A673 (cell line): ENCODE measurements around the gene DCAF7. TPM values are rescaled to one million over a fixed set of nuclear protein-coding genes. Genes with fewer than 3 reads are reported as not detected.
A peak's percentile ranks its signal among the peaks of the same experiment; 100 is the strongest.

Source experiments
- BruUV-seq: library from RNA; stranded (reverse); fragments of 400-500 nt; replicated peaks from 2 replicates; lab custom pipeline; 2021; lab: Mats Ljungman, UMichigan
- CTCF ChIA-PET: fragments of 300-600 bp; sonication (Branson Sonifier 250); formaldehyde crosslinking; loops from one replicate; lab custom pipeline; 2022; ENCODE audit warnings: antibody characterized with exemption; lab: Charles Lee
- POLR2A ChIA-PET: fragments of 300-600 bp; sonication (Branson Sonifier 250); formaldehyde crosslinking; loops from one replicate; lab custom pipeline; 2022; ENCODE audit warnings: antibody characterized with exemption; ENCODE audit not compliant: low non-redundant PET; lab: Charles Lee
- DNase-seq: peaks from one replicate; pipeline ENCODE4 v3.0.0-alpha.2; 2015; ENCODE audit warnings: low spot score
- H3K27ac ChIP-seq: fragments of 200-600 bp; sonication (generic); 2 replicates; pipeline ENCODE4 v1.5.1; 2016; ENCODE audit warnings: mixed run types, low read depth, mild to moderate bottlenecking, mixed read lengths, antibody characterized with exemption, low read length; ENCODE audit not compliant: poor library complexity, severe bottlenecking
- H3K27me3 ChIP-seq: fragments of 200-600 bp; sonication (generic); replicated peaks from 2 replicates; pipeline ENCODE4 v1.6.1; 2017; ENCODE audit warnings: mixed run types, low read depth, mild to moderate bottlenecking, mixed read lengths, antibody characterized with exemption, low read length; ENCODE audit not compliant: insufficient read depth, poor library complexity
- H3K36me3 ChIP-seq: fragments of 200-600 bp; sonication (generic); 2 replicates; pipeline ENCODE4 v1.6.1; 2016; ENCODE audit warnings: mixed run types, mild to moderate bottlenecking, mixed read lengths, antibody characterized with exemption, low read length; ENCODE audit not compliant: insufficient read depth, poor library complexity, severe bottlenecking
- H3K4me1 ChIP-seq: fragments of 200-600 bp; sonication (generic); 2 replicates; pipeline ENCODE4 v1.6.1; 2017; ENCODE audit warnings: mixed run types, mild to moderate bottlenecking, mixed read lengths, antibody characterized with exemption, low read length; ENCODE audit not compliant: insufficient read depth, poor library complexity, severe bottlenecking
- H3K4me3 ChIP-seq: fragments of 200-600 bp; sonication (generic); 2 replicates; pipeline ENCODE4 v1.5.1; 2016; ENCODE audit warnings: low read depth, mixed run types, mild to moderate bottlenecking, mixed read lengths, low read length; ENCODE audit not compliant: poor library complexity, severe bottlenecking
- H3K9me3 ChIP-seq: fragments of 200-600 bp; sonication (generic); 2 replicates; pipeline ENCODE4 v1.6.1; 2016; ENCODE audit warnings: mixed run types, low read depth, mild to moderate bottlenecking, mixed read lengths, antibody characterized with exemption, low read length; ENCODE audit not compliant: poor library complexity, severe bottlenecking
- EZH2 ChIP-seq: fragments of 200-600 bp; sonication (generic); IDR thresholded peaks from 2 replicates; pipeline ENCODE4 v1.6.1; 2017; ENCODE audit warnings: borderline replicate concordance, low read depth, mild to moderate bottlenecking, mixed read lengths, antibody characterized with exemption, low read length; ENCODE audit not compliant: poor library complexity, severe bottlenecking
- intact Hi-C: fragments of 100-400 bp; cut with micrococcal nuclease; formaldehyde crosslinking; loops from one replicate; pipeline ENCODE4 v1.10.0; 2022; ENCODE audit not compliant: unreplicated experiment
- total RNA-seq: library from RNA; stranded (reverse); gene quantifications from 2 replicates; pipeline ENCODE4 v1.2.3, GENCODE V29; 2021
- TF ChIP-seq, protein P1 (sequence below): fragments of 300-800, 200-600 bp; sonication (generic); conservative IDR thresholded peaks from 2 replicates; pipeline ENCODE4 v1.5.1; 2017; ENCODE audit warnings: low read depth, mild to moderate bottlenecking, antibody characterized with exemption, low read length, moderate library complexity, mixed read lengths

The DCAF7 gene
- total RNA-seq, 1 experiment from 2014 or later, result 116 TPM

DNA sequence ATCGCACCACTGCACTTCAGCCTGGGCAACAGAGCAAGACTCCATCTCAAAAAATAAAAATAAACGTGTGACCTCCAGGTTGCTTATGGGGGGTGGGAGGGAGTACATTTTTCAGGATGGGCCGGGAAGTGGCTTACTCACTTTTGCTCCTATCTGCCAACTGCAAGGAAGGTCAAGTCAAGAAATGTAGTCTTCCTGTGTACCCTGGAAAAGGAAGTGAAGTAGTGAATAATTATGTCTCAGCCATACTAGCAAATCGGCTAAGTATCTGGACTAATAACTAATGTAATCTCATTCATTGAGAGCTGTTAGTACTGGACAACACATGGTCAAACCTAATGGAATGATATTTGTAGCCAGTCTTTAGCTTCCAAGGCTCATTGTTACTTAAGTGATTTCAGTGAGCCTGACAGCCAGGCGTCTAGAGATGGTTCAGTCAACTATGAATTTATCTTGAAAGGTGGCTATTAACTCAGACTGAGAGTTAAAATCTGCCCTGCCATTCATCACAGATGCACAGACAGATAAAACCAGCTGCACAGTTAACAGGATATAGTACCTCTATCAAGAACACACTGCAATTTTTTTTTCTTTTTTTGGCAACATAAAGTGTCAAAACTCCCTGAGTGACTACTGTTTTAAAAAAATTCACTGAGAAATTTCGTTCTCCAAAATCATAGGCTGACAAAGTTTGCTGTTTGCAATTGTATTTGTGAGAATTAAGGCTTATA lies 46.7 kb downstream of the DCAF7 start:
- CTCF ChIA-PET, result interaction anchor here (0.6 kb wide), 1 partner anchor 269 kb away, joined by 3 read pairs; no protein-coding TSS in a partner anchor
- no peaks in the 10 kb centered on the region for H3K27me3 ChIP-seq
- BruUV-seq, result no TSS peak
- peaks cover 9% of the 10 kb centered on the region for H3K4me1 ChIP-seq
- intact Hi-C loops, result no loop called here
- no peak overlapping the region for H3K27ac ChIP-seq
- no peaks in the 10 kb centered on the region for H3K36me3 ChIP-seq
- no peak for DNase-seq
- H3K4me3 ChIP-seq, result no peak overlapping the region
- POLR2A ChIA-PET, result no interaction called here
- TF ChIP-seq, protein P1, sequence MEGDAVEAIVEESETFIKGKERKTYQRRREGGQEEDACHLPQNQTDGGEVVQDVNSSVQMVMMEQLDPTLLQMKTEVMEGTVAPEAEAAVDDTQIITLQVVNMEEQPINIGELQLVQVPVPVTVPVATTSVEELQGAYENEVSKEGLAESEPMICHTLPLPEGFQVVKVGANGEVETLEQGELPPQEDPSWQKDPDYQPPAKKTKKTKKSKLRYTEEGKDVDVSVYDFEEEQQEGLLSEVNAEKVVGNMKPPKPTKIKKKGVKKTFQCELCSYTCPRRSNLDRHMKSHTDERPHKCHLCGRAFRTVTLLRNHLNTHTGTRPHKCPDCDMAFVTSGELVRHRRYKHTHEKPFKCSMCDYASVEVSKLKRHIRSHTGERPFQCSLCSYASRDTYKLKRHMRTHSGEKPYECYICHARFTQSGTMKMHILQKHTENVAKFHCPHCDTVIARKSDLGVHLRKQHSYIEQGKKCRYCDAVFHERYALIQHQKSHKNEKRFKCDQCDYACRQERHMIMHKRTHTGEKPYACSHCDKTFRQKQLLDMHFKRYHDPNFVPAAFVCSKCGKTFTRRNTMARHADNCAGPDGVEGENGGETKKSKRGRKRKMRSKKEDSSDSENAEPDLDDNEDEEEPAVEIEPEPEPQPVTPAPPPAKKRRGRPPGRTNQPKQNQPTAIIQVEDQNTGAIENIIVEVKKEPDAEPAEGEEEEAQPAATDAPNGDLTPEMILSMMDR, result no peak
- no peak for TF ChIP-seq EZH2
- no peaks in the 10 kb centered on the region for H3K9me3 ChIP-seq

GRCh38 chr17:63598281-63598680 lies 48.0 kb downstream of the DCAF7 start:
- POLR2A ChIA-PET, result no interaction called here
- CTCF ChIA-PET, result no interaction called here

DNA sequence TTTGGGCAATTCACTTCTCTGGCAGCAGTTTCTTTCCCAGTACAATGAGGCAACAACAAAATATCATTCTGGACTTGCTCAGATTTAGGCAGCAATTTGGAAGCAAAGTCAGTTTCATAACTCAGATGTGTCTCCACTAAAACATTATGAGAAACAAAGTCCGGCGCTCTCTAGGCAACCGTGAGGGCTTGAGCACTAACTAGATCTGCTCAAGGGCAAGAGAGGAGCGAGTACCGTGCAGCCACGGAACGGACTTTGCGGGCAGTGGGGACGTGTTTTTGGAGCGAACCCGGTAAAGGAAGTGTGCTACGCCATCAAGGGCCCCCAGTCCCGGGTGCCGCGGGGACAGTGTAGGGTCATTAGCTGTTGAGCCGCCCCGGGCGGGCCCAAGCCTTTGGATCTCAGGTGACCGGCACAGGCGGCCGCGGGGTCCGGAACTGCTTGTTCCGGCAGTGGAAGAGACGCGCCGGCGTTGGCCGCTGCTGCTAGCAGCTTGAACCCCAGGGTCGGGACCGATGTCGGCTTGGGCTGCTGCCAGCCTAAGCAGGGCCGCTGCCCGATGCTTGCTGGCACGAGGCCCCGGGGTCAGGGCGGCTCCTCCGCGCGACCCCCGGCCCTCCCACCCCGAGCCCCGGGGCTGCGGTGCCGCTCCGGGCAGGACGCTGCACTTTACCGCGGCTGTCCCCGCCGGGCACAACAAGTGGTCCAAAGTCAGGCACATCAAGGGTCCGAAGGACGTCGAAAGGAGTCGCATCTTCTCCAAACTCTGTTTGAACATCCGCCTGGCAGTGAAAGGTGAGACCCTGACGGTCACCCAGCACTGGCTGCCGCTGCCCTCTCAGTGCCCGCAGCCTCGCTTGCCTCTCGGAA lies 50.5 kb downstream of the DCAF7 start, which contains the start of gene TACO1:
TSS of gene TACO1 (plus strand) at position 327 of the 870 bp plus-strand sequence. CDS start at position 516, 189 bp downstream.
- intact Hi-C loops, result no loop called here
- no TSS peak for BruUV-seq

More at GRCh38 chr17:63598281-63598680, 48.0 kb downstream of the DCAF7 start:
- TF ChIP-seq, protein P1, result no peak
- TF ChIP-seq EZH2, result no peak
- no peak for DNase-seq
- H3K36me3 ChIP-seq, result no peaks in the 10 kb centered on the region
- no peaks in the 10 kb centered on the region for H3K27me3 ChIP-seq
- BruUV-seq, result no TSS peak
- intact Hi-C loops, result no loop called here
- H3K27ac ChIP-seq, result no peak overlapping the region
- peaks cover 11% of the 10 kb centered on the region for H3K4me1 ChIP-seq
- no peak overlapping the region for H3K4me3 ChIP-seq
- H3K9me3 ChIP-seq, result no peaks in the 10 kb centered on the region

More for the DNA sequence above, 50.5 kb downstream of the DCAF7 start, which contains the start of gene TACO1:
- ChIA-PET CTCF (no interaction called here), POLR2A (no interaction called here)
- Histone ChIP-seq H3K36me3 (peaks cover 14% of the 10 kb centered on the region), H3K4me1 (peaks cover 11% of the 10 kb centered on the region), H3K27ac (peak within 1 kb of the TSS; percentile 83), H3K4me3 (peak within 1 kb of the TSS; percentile 82), H3K9me3 (no peaks in the 10 kb centered on the region), H3K27me3 (no peaks in the 10 kb centered on the region)
- DNase-seq, result peak; percentile 87
- TF ChIP-seq, protein P1, result no peak
- TF ChIP-seq EZH2, result no peak
